HepG2 (cell line): ENCODE results near the gene PKM. TPM values are rescaled to one million over a fixed set of nuclear protein-coding genes. Genes with fewer than 3 reads are reported as not detected.

Experiments
- ATAC-seq: fragments of 200-7000 bp; cut with Tn5 transposase; 3 replicates; pipeline ENCODE4 v1.9.1; 2020; ENCODE audit warnings: mild to moderate bottlenecking, moderate library complexity
- BruUV-seq: library from RNA; stranded (reverse); fragments of 400-500 nt; replicated peaks from 2 replicates; lab custom pipeline; 2021; lab: Mats Ljungman, UMichigan
- CTCF ChIA-PET: fragments of 300-600 bp; formaldehyde crosslinking; extraction: SDS; loops from one replicate; lab custom pipeline; 2021; ENCODE audit warnings: low total read pairs, inconsistent platforms, low intra/inter-chr PET ratio; lab: Yijun Ruan, JAX
- POLR2A ChIA-PET: fragments of 350-600 bp; sonication (Branson Sonifier 250); formaldehyde crosslinking; loops from one replicate; lab custom pipeline; 2020; ENCODE audit warnings: antibody characterized with exemption, inconsistent platforms; lab: Yijun Ruan, JAX
- DNase-seq: peaks from one replicate; pipeline ENCODE4 v3.0.0-alpha.2; 2015; ENCODE audit warnings: low spot score
- FAIRE-seq: peaks from 3 replicates; lab custom pipeline; 2011; peaks lifted over from hg19 to GRCh38; lab: Jason Lieb, UNC
- H2AFZ ChIP-seq: one replicate; pipeline ENCODE4 v1.6.1; 2011; ENCODE audit warnings: low read length, inconsistent platforms
- H3K27ac ChIP-seq: fragments of 300-600 bp; 3 replicates; pipeline ENCODE4 v1.8.0; 2011; ENCODE audit warnings: mixed run types, mild to moderate bottlenecking, mixed read lengths, low read length, inconsistent platforms; ENCODE audit not compliant: insufficient read depth; ENCODE audit errors: extremely low read length
- H3K27me3 ChIP-seq, 2 experiments: fragments of 200-600 bp in 1 of 2; 2 replicates in 1 of 2; 3 replicates in 1 of 2; pipeline versions ENCODE4 v1.6.0 to v1.8.0; 2011; ENCODE audit warnings: low read length in 2 of 2, mild to moderate bottlenecking in 2 of 2, moderate library complexity in 2 of 2, inconsistent platforms in 1 of 2; ENCODE audit not compliant: insufficient read depth in 2 of 2, control insufficient read depth in 1 of 2
- H3K36me3 ChIP-seq, 2 experiments: fragments of 200-600 bp in 1 of 2; replicated peaks in 1 of 2; 2 replicates in 1 of 2; 3 replicates in 1 of 2; pipeline versions ENCODE4 v1.5.1 to v1.8.0; 2011; ENCODE audit warnings: low read length in 2 of 2, inconsistent platforms in 1 of 2; ENCODE audit not compliant: insufficient read depth in 2 of 2, control insufficient read depth in 1 of 2
- H3K4me1 ChIP-seq: 2 replicates; pipeline ENCODE4 v1.5.1; 2012; ENCODE audit warnings: low read length, inconsistent platforms; ENCODE audit not compliant: insufficient read depth
- H3K4me2 ChIP-seq: 2 replicates; pipeline ENCODE4 v1.6.0; 2011; ENCODE audit warnings: low read depth, low read length, inconsistent platforms
- H3K4me3 ChIP-seq, 3 experiments: fragments of 200-600 bp in 1 of 3; sonication (generic), shearing (Covaris generic) in 1 of 3; replicated peaks in 1 of 3; 2 replicates each; pipeline ENCODE4 v1.5.1; 2011 to 2016; ENCODE audit warnings: low read length in 3 of 3, inconsistent platforms in 2 of 3, low read depth in 2 of 3, mild to moderate bottlenecking in 2 of 3, control low read depth in 1 of 3, mixed read lengths in 1 of 3; ENCODE audit not compliant: insufficient read depth in 1 of 3
- H3K79me2 ChIP-seq: one replicate; pipeline ENCODE4 v1.6.1; 2011; ENCODE audit warnings: low read length, inconsistent platforms; ENCODE audit not compliant: insufficient read depth
- H3K9ac ChIP-seq: 2 replicates; pipeline ENCODE4 v1.6.0; 2011; ENCODE audit warnings: mild to moderate bottlenecking, low read depth, low read length, inconsistent platforms; ENCODE audit not compliant: insufficient read depth
- H3K9me3 ChIP-seq: 2 replicates; pipeline ENCODE4 v1.5.1; 2012; ENCODE audit warnings: mild to moderate bottlenecking, low read length
- H4K20me1 ChIP-seq: 2 replicates; pipeline ENCODE4 v1.6.0; 2011; ENCODE audit warnings: inconsistent platforms, mild to moderate bottlenecking, low read length, moderate library complexity; ENCODE audit not compliant: insufficient read depth
- AKAP8 ChIP-seq: sonication (generic); formaldehyde crosslinking; IDR thresholded peaks from 2 replicates; pipeline ENCODE4 v1.5.1; 2020; ENCODE audit warnings: mild to moderate bottlenecking, missing genetic modification reagents
- DNMT3B ChIP-seq: conservative IDR thresholded peaks from 2 replicates; pipeline ENCODE4 v1.6.1; 2016; ENCODE audit warnings: missing biosample characterization, control low read depth
- MED8 ChIP-seq: sonication (generic); formaldehyde crosslinking; IDR thresholded peaks from 2 replicates; pipeline ENCODE4 v1.8.1; 2023; ENCODE audit warnings: mild to moderate bottlenecking, missing genetic modification reagents; ENCODE audit not compliant: insufficient replicate concordance
- MIXL1 ChIP-seq: IDR thresholded peaks from 2 replicates; pipeline ENCODE4 v1.6.1; 2016
- MTERF4 ChIP-seq: sonication (generic); formaldehyde crosslinking; IDR thresholded peaks from 2 replicates; pipeline ENCODE4 v1.8.0; 2023; ENCODE audit warnings: mild to moderate bottlenecking, missing genetic modification reagents
- NCOA1 ChIP-seq: sonication (generic); formaldehyde crosslinking; IDR thresholded peaks from 2 replicates; pipeline ENCODE4 v1.9.0; 2021; ENCODE audit warnings: missing genetic modification reagents
- NCOR1 ChIP-seq: fragments of 200-600 bp; sonication (generic); IDR thresholded peaks from 2 replicates; pipeline ENCODE4 v1.7.0; 2017; ENCODE audit warnings: antibody characterized with exemption, low read length, borderline replicate concordance
- NFYB ChIP-seq: sonication (generic); formaldehyde crosslinking; IDR thresholded peaks from 2 replicates; pipeline ENCODE4 v1.4.0; 2020; ENCODE audit warnings: missing genetic modification reagents
- PHB2 ChIP-seq: fragments of 450-650 bp; IDR thresholded peaks from 2 replicates; pipeline ENCODE4 v1.6.1; 2018; ENCODE audit not compliant: partially characterized antibody
- TEAD2 ChIP-seq: sonication (generic); formaldehyde crosslinking; IDR thresholded peaks from 2 replicates; pipeline ENCODE4 v1.9.0; 2021; ENCODE audit warnings: missing genetic modification reagents
- TGIF2 ChIP-seq: IDR thresholded peaks from 2 replicates; pipeline ENCODE4 v1.6.1; 2016; ENCODE audit warnings: control low read depth, missing compliant biosample characterization
- ZFP62 ChIP-seq: sonication (generic); formaldehyde crosslinking; IDR thresholded peaks from 2 replicates; pipeline ENCODE4 v1.4.0; 2020; ENCODE audit warnings: missing genetic modification reagents
- ZNF331 ChIP-seq: sonication (generic); formaldehyde crosslinking; IDR thresholded peaks from 2 replicates; pipeline ENCODE4 v1.4.0; 2020; ENCODE audit warnings: missing genetic modification reagents
- ZNF501 ChIP-seq: sonication (generic); formaldehyde crosslinking; IDR thresholded peaks from 2 replicates; pipeline ENCODE4 v1.5.1; 2020; ENCODE audit warnings: mild to moderate bottlenecking, moderate library complexity, missing genetic modification reagents
- ZNF550 ChIP-seq: sonication (generic); formaldehyde crosslinking; IDR thresholded peaks from 2 replicates; pipeline ENCODE4 v1.4.0; 2020; ENCODE audit warnings: mild to moderate bottlenecking, missing genetic modification reagents, borderline replicate concordance
- ZNF598 ChIP-seq: sonication (generic); formaldehyde crosslinking; IDR thresholded peaks from 2 replicates; pipeline ENCODE4 v1.5.1; 2020; ENCODE audit warnings: mild to moderate bottlenecking, missing genetic modification reagents, borderline replicate concordance
- ZNF672 ChIP-seq: sonication (generic); formaldehyde crosslinking; IDR thresholded peaks from 2 replicates; pipeline ENCODE4 v1.8.1; 2022; ENCODE audit warnings: missing genetic modification reagents
- ZNF891 ChIP-seq: sonication (generic); formaldehyde crosslinking; IDR thresholded peaks from 2 replicates; pipeline ENCODE4 v1.5.0; 2020; ENCODE audit warnings: mild to moderate bottlenecking, missing genetic modification reagents
- WGBS: methylation state at CpG from one replicate; pipeline ENCODE4 v1.1.6; 2017; ENCODE audit warnings: low lambda C conversion rate; 5-methylcytosine and 5-hydroxymethylcytosine counted together
- in situ Hi-C: cut with HindIII; loops from 2 replicates; pipeline ENCODE4 v1.10.0; 2017; ENCODE audit warnings: low pct_unique_long_range_greater_than_20kb; ENCODE audit not compliant: extremely low pct_ligation_motif_present
- intact Hi-C: fragments of 100-400 bp; cut with micrococcal nuclease; formaldehyde crosslinking; loops from one replicate; pipeline ENCODE4 v1.10.0; 2022; ENCODE audit not compliant: unreplicated experiment
- polyA plus RNA-seq, 8 experiments: library from polyadenylated mRNA; depleted of rRNA in 3 of 8; stranded (reverse) in 7 of 8; unstranded in 1 of 8; fragments of >200 nt; fragmentation: Illumina TruSeq in 4 of 8; extraction: Trizol in 4 of 8; gene quantifications; 2 replicates each; pipeline versions ENCODE4 v1.2.1 to v1.2.3, GENCODE V29; 2011 to 2016; ENCODE audit warnings: low read depth in 4 of 8, missing spikeins in 1 of 8, mixed read lengths in 1 of 8; ENCODE audit not compliant: insufficient read depth in 1 of 8
- total RNA-seq, 5 experiments: library from RNA; depleted of rRNA; stranded (reverse); fragments of >200 nt; fragmentation: Illumina TruSeq; extraction: Trizol; gene quantifications; 2 replicates each; pipeline ENCODE4 v1.2.3, GENCODE V29; 2016; ENCODE audit warnings: low read depth in 1 of 5
- TF ChIP-seq, protein P1 (sequence below): sonication (generic); formaldehyde crosslinking; IDR thresholded peaks from 2 replicates; pipeline ENCODE4 v1.4.0; 2020; ENCODE audit warnings: missing genetic modification reagents
- TF ChIP-seq, protein P2 (sequence below): IDR thresholded peaks from 2 replicates; pipeline ENCODE4 v1.6.1; 2016; ENCODE audit warnings: low read depth

The PKM gene
- total and polyA plus RNA-seq, 2 of the 13 experiments (the other 11 are each of a cell fraction or from before 2014, with no cell fraction given) = 488 to 780 TPM

- CTCF ChIA-PET = no interaction called here
Observed at GRCh38 chr15:72249142-72249810, 18.3 kb upstream of the PKM start.

More at GRCh38 chr15:72249142-72249810, 18.3 kb upstream of the PKM start:
- no peak overlapping the region for H3K4me3 ChIP-seq
- no TSS peak for BruUV-seq
- no peaks in the 10 kb centered on the region for H3K4me1 ChIP-seq
- WGBS = 29% methylated on average over 3 of the region's 3 CpGs
- no peaks in the 10 kb centered on the region for H3K9me3 ChIP-seq
- H3K79me2 ChIP-seq = no peaks in the 10 kb centered on the region
- FAIRE-seq (no peak), ATAC-seq (no peak), DNase-seq (no peak)
- no peak for TF ChIP-seq ZNF550
- TF ChIP-seq, protein P1, sequence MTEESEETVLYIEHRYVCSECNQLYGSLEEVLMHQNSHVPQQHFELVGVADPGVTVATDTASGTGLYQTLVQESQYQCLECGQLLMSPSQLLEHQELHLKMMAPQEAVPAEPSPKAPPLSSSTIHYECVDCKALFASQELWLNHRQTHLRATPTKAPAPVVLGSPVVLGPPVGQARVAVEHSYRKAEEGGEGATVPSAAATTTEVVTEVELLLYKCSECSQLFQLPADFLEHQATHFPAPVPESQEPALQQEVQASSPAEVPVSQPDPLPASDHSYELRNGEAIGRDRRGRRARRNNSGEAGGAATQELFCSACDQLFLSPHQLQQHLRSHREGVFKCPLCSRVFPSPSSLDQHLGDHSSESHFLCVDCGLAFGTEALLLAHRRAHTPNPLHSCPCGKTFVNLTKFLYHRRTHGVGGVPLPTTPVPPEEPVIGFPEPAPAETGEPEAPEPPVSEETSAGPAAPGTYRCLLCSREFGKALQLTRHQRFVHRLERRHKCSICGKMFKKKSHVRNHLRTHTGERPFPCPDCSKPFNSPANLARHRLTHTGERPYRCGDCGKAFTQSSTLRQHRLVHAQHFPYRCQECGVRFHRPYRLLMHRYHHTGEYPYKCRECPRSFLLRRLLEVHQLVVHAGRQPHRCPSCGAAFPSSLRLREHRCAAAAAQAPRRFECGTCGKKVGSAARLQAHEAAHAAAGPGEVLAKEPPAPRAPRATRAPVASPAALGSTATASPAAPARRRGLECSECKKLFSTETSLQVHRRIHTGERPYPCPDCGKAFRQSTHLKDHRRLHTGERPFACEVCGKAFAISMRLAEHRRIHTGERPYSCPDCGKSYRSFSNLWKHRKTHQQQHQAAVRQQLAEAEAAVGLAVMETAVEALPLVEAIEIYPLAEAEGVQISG = no peak
- no peak for TF ChIP-seq DNMT3B (CRISPR knock-in tag)
- TF ChIP-seq MIXL1 (CRISPR knock-in tag) = no peak
- no peak for TF ChIP-seq ZNF598 (CRISPR knock-in tag)
- TF ChIP-seq NFYB (CRISPR knock-in tag) = no peak
- TF ChIP-seq, protein P2, sequence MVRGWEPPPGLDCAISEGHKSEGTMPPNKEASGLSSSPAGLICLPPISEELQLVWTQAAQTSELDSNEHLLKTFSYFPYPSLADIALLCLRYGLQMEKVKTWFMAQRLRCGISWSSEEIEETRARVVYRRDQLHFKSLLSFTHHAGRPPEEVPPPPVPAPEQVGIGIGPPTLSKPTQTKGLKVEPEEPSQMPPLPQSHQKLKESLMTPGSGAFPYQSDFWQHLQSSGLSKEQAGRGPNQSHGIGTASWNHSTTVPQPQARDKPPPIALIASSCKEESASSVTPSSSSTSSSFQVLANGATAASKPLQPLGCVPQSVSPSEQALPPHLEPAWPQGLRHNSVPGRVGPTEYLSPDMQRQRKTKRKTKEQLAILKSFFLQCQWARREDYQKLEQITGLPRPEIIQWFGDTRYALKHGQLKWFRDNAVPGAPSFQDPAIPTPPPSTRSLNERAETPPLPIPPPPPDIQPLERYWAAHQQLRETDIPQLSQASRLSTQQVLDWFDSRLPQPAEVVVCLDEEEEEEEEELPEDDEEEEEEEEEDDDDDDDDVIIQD = no peak
- no peak for TF ChIP-seq TGIF2 (CRISPR knock-in tag)
- TF ChIP-seq ZNF331 = no peak
- TF ChIP-seq MTERF4 (CRISPR knock-in tag) = no peak
- no peak for TF ChIP-seq PHB2
- TF ChIP-seq ZNF891 = no peak
- no peak for TF ChIP-seq TEAD2
- TF ChIP-seq AKAP8 (CRISPR knock-in tag) = no peak
- TF ChIP-seq MED8 = no peak
- no peak for TF ChIP-seq ZNF672 (CRISPR knock-in tag)
- TF ChIP-seq NCOR1 = no peak
- TF ChIP-seq ZNF501 = no peak
- TF ChIP-seq ZFP62 (CRISPR knock-in tag) = no peak
- no peak for TF ChIP-seq NCOA1 (CRISPR knock-in tag)
- no peaks in the 10 kb centered on the region for H4K20me1 ChIP-seq
- no peak overlapping the region for H3K27ac ChIP-seq
- intact Hi-C loops = no loop called here
- POLR2A ChIA-PET = no interaction called here
- in situ Hi-C loops = no loop called here
- peaks cover 0 to 5% of the 10 kb centered on the region in 2 experiments; a peak in 2 of 5 replicates for H3K27me3 ChIP-seq
- no peaks in the 10 kb centered on the region for H3K36me3 ChIP-seq
- H2AFZ ChIP-seq = no peak overlapping the region
- H3K9ac ChIP-seq = no peak overlapping the region
- no peak overlapping the region for H3K4me2 ChIP-seq
